GM19463 (cell line): ENCODE data around the gene RAB29.

ENCODE experiments used
- ATAC-seq: cut with Tn5 transposase; IDR thresholded peaks from one replicate; pipeline ENCODE4 v1.9.1; 2021; ENCODE audit warnings: mild to moderate bottlenecking, moderate library complexity; ENCODE audit not compliant: unreplicated experiment

The RAB29 gene

GRCh38 chr1:205797168-205797567 is 21.9 kb upstream of the RAB29 start:
- ATAC-seq: no peak

- ATAC-seq: peak; percentile 55
Measured at GRCh38 chr1:205794011-205794730, 18.9 kb upstream of the RAB29 start.

DNA sequence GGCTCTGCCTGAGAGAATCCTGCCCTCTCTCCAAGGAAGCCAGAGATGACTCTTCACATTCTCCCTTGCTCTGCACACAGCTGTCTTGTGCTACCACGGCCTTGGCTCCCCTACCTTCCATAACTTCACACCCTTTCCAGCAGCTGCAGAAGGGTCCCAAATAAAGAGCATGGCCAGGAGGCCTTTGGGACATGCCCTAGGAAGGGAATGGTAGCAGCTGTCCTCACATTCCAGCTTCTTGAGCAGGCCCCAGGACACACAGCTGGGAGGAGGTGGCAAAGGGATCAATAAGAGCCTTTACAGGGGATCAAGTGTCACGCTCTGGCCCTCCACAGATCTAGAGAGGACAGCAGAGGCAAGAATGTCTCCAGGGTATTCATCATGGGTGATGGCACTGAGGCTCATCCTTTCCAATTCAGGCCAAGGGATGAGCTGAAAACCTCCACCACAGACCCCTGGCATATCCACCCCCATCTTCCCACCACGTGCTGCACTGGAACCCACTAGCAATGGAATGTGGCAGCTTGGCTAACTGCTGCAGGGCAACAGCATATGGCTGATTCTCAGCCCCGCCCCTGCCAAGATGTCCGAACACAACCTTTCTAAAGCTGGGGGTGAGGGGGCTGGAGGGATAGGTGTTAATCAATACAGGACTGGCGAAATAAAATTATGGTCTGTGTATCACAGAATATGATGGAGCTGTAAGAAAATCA is 17.8 kb upstream of the RAB29 start:
- no peak for ATAC-seq

DNA sequence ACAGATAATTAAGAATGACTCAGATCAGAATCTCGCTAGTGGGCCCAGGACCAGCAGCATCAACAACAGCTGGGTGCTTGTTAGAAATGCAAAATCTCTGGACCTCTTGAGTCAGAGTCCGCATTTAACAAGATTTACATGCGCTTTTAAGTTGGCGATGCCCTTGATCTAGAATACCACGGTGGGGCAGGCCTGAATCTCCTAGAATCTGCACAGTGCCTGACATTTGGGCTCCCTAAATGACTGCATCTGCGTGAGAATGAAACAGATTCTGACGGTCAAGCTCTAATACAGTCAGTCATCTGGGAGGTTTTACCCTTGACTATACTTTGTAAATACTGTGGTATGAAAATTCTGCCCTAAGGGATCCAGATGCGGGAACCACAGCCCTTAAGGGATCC is 17.2 kb upstream of the RAB29 start:
- ATAC-seq: no peak

DNA sequence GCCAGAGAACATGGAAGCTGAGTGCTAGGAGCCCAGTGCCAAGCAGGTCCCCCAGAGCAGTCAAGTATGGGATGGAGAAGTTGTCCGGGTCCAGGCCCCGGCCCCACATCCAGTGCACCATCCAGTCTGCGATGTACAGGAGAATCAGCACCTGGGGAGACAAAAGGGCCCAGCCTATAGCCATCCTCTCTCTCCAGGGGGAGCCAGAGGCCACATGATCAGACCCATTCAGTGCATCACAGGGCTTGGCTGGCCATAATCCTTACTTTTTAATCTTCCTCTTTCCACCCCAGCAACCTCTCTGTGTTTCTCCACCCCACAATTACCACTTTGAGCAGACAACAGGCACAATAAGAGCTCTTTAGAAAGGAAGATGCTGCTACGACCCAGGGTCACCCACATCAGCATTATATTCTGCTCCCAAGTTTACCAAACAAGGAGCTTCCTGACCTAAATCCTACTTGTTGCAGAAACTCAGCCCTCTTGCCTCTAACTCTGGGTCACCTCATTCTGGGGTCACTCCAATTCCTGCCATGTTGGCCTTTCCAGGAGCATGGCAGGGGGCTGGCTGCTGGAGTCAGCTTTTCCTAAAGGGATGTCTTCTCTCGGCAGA is 16.4 kb upstream of the RAB29 start:
- ATAC-seq: peak; percentile 59

- no peak for ATAC-seq
Measured at GRCh38 chr1:205787287-205787916, 12.1 kb upstream of the RAB29 start.

- ATAC-seq: no peak
Measured at GRCh38 chr1:205786601-205787000, 11.3 kb upstream of the RAB29 start.

DNA sequence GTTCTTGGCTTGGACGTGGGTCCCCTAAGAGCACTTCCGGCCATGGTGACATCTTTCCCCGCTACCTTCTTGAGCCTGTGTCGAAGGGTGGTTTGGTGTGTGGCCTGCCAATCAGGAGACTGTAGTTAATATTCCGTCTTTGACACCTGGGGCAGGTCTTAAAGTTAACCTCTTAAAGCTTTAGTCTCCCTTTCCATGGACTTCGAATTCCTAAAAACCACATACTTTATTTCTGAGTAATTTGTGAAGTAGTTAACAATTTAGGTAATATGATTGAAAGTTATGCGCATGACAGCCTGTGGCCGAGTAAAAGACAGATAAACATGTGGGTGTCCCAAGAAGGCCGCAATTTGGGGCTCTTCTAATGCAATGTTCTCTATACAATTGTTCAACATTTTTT is 10.2 kb upstream of the RAB29 start:
- no peak for ATAC-seq

DNA sequence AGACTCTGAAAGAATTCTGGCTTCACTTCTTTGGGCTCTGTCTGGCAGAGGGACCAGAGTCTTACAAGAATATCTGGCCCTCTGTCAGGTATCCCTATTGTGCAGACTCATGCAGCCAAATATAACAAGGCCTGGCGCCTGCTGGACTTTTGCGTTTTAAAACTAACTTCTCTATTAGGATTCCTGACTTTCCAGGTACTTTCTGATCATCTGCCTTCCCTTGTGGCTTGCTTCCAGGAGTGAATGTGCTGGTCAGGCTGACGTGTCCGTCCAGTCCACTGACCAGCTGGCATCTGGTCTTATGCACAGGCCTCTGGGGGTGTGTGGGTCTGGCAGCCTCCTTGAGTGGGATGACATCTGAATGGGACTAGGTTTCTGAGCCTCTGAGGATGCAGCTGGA is 8.6 kb upstream of the RAB29 start:
- ATAC-seq: no peak

DNA sequence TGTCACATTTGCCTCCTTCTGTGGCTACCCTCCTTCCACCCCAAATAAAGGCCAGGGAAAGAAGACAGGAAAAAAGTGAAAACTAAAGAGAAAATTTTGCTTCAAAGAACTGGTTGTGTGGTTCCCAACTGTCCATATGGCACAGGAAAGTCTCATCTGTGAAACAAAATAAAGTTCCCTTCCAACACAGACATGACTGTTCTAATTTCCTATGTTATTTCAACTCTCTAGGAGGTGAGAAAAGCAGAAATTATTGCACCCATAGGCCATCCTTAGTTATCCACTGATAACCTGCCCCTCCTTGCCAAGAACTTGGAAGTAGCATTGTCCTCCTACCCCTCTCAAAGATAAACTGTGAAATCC is 8.1 kb upstream of the RAB29 start:
- ATAC-seq: no peak

DNA sequence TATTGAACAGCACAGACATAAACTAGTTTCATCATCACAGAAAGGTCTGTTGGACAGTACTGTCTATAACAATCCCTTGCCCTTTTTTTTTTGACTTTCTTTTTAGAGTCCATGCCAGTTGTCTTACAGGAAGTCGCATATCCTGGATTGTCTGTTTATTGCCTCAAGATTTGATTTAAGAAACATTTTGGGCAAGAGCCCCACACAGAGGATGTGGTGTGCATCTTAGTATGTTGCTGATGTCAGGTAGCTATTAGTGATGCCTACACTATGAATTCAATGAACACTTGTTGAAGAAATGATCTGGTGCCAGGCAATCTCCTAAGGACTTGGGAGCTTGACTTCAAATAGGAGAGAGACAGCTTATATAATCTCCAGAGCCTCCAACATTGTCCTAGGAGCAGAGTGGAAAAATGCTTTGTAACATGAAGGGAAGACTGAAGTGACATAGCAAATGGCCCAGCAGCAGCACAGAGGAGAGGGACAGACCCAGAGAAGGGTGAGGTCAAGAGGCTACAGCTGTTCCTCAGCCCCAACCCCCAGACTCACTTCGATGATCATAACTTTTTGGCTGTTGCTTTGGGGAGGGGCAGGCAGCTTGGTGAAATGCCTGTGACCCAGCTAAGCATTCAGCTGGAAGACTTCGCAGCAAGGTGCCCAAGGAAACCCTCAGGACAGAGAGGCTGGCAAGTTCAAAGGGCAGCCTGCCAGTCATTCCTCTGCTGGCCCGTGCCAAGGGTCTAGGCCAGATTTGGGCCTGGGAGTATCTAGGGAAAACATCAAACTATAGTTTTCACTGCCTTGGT is 7.5 kb upstream of the RAB29 start:
- ATAC-seq: no peak

GRCh38 chr1:205780335-205780734 is 5.1 kb upstream of the RAB29 start:
- ATAC-seq: no peak

DNA sequence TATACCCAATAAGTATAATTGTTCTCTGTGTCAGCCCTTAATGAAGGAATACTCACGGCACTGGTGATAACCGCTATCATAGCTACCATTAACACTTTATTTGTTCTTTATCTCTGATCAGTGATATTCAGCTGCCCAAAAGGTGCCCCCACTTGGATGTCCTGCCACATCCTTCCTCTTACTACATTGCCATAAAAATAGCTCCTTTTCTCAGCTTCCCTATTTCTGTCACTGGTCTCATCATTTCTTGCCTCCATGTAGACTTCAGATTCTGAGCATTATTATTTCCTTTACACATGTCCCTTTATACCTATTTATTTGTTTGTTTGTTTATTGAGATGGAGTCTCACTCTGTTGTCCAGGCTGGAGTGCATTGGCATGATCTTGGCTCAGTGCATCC is 2.7 kb upstream of the RAB29 start:
- no peak for ATAC-seq

DNA sequence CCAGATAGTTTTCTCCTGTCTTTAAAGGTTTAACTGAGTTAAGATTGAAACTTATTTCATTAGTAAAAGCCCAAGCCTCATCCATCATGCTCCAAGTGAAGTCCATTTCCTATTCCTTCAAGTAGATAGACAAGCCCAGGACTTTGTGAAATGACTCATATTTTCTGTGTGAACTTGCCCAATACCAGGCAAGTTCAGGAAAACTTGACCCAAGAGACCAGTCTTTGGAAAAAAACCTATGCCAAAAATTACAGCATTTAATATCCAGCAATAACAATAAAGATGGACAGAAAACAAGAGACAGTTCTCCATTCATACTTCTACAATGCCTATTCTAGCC is 405 bp upstream of the RAB29 start:
- no peak for ATAC-seq

- ATAC-seq: no peak
Measured at GRCh38 chr1:205774198-205775014, 876 bp downstream of the RAB29 start.

- ATAC-seq: no peak
Measured at GRCh38 chr1:205772607-205773032, 2.7 kb downstream of the RAB29 start.

DNA sequence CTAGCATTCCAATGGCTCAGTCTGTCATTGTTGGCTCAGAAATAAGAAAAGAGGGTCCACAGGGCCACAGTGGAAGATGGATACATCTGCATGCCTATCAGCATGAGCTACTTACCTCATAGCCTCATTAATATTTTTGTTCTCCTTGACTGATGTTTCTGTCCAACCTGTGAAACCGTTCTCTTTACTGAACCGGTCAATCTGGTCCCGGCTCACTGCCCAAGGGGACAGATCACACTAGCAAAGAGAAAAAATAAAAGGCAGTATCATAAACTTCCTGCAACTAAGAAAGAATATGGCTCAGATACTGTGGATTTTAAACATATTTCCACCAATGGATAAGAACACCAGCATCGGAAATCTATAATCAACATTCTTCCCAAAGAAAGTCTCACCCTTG is 4.7 kb downstream of the RAB29 start:
- ATAC-seq: no peak

DNA sequence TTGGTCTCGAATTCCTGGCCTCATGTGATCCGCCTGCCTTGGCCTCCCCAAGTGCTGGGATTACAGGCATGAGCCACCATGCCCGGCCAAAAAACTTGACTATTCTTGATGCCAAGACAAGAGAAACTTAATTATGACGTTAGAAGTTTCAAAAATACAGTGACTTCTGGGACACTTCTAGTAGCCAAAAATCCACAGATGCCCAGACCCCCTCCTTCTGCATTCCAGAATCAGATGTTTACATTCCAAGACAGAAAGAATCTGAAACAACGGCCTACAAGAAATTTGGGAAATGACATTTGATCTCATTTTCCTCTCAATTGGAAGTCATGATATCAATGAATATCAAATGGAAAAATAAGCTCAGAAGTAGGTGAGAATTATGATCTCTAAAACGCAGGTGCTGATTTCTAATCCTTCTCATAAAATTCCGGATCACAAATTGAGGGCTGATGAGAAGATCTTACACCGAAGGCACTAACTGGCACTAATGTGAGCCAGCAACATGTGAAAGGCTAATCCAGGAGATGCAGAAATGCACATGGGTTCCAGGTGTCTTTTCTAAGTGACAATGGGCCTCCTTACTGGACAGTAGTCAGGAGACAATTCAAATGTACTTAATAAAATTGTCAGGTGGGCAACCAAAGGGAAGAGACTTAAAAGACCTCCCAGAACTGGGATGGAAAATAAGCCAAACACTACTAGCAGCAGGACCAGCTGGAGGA is 5.5 kb downstream of the RAB29 start:
- ATAC-seq: no peak

DNA sequence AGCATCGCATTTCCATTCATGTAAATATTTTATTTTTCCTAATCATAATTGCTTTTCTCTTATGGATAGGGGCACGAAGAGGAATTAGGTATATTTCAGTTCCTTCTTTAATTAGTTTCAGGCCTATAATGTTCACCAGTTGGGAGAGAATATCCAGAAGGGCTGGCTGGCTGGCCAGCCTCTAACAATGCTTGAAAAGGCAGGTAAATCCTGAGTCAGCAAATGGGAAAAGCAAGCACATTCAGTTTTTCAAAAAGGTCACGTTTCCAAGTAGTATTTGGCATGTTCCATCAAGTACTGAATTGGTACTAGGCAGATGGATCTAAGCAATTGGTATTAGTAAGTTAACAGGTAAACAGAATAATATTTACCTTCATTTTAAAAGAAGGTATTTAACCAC is 8.0 kb downstream of the RAB29 start:
- no peak for ATAC-seq

GRCh38 chr1:205766570-205766969 is 8.7 kb downstream of the RAB29 start:
- ATAC-seq: no peak
